ENCODE results near the gene ACAP1. TPM values are rescaled to one million over a fixed set of nuclear protein-coding genes. Genes with fewer than 3 reads are reported as not detected.

The ACAP1 gene
- polyA plus RNA-seq, 1 donor (not counting 4 experiments of a cell fraction or from before 2014, with no cell fraction given) = 1.7 TPM

GRCh38 chr17:7380855-7381683, 44.7 kb downstream of the ACAP1 start, which contains the start of gene TNK1:
Gene TNK1 (plus strand): TSS chr17:7381089. CDS start chr17:7382927, 1,838 bp downstream.
- no peak within 1 kb of the TSS for H3K27ac ChIP-seq (ENCODE audit: control insufficient read depth, insufficient read depth, low read length)
- no peaks in the 10 kb centered on the region for H3K9me3 ChIP-seq (ENCODE audit: control insufficient read depth, low read depth, low read length)
- H3K4me1 ChIP-seq (ENCODE audit: control insufficient read depth, extremely low read depth, insufficient read depth, low read length) = peaks cover 14% of the 10 kb centered on the region
- H4K20me1 ChIP-seq (ENCODE audit: control insufficient read depth, extremely low read depth, insufficient read depth, low read length) = no peaks in the 10 kb centered on the region
- peak within 1 kb of the TSS; percentile 82 for H3K4me2 ChIP-seq (ENCODE audit: control insufficient read depth, extremely low read depth, insufficient read depth, low read depth, low read length)
- dilution Hi-C loops (cut with MboI; ENCODE audit: extremely low pct_ligation_motif_present, low sequenced_read_pairs) = no loop called here
- H2AFZ ChIP-seq (ENCODE audit: control insufficient read depth, low read length) = peak within 1 kb of the TSS; percentile 91
- H3K36me3 ChIP-seq (ENCODE audit: control insufficient read depth in 2 of 2, extremely low read depth in 1 of 2, insufficient read depth in 2 of 2, low read length in 2 of 2) = peaks cover 0 to 9% of the 10 kb centered on the region in 2 experiments
- no peaks in the 10 kb centered on the region for H3K27me3 ChIP-seq (ENCODE audit: control insufficient read depth, extremely low read depth, insufficient read depth, low read length)
- H3K4me3 ChIP-seq (ENCODE audit: control insufficient read depth in 2 of 3, extremely low read depth in 1 of 3, insufficient read depth in 2 of 3, low read depth in 1 of 3, low read length in 3 of 3) = peak within 1 kb of the TSS; percentile 62 to 84 (median 73)
- TF ChIP-seq CTCF (optimal IDR thresholded peaks at IDR 0.05 in 1 of 3, IDR thresholded peaks at IDR 0.05 in 1 of 3, conservative IDR thresholded peaks at IDR 0.05 in 1 of 3; ENCODE audit: extremely low read depth in 1 of 3, insufficient read depth in 2 of 3, low read length in 3 of 3) = no peak
- TF ChIP-seq EZH2 (IDR thresholded peaks at IDR 0.05; ENCODE audit: low read length) = no peak
- H3K9me1 ChIP-seq (ENCODE audit: control insufficient read depth, extremely low read depth, insufficient read depth, low read length) = no peaks in the 10 kb centered on the region
- FAIRE-seq (peak; percentile 87), DNase-seq (ENCODE audit: low read depth, low spot score) (no peak)
- H3K79me2 ChIP-seq (ENCODE audit: control insufficient read depth, insufficient read depth, low read length) = peaks cover 7% of the 10 kb centered on the region
- H3K9ac ChIP-seq (ENCODE audit: control insufficient read depth, extremely low read depth, insufficient read depth, low read length) = peak within 1 kb of the TSS; percentile 76

GRCh38 chr17:7382901-7383300, 46.6 kb downstream of the ACAP1 start:
- Histone ChIP-seq H3K27ac (ENCODE audit: control insufficient read depth, insufficient read depth, low read length) (no peak overlapping the region), H3K4me2 (ENCODE audit: control insufficient read depth, extremely low read depth, insufficient read depth, low read depth, low read length) (no peak overlapping the region), H3K4me1 (ENCODE audit: control insufficient read depth, extremely low read depth, insufficient read depth, low read length) (peaks cover 14% of the 10 kb centered on the region), H4K20me1 (ENCODE audit: control insufficient read depth, extremely low read depth, insufficient read depth, low read length) (peaks cover 1% of the 10 kb centered on the region), H2AFZ (ENCODE audit: control insufficient read depth, low read length) (no peak overlapping the region), H3K4me3 (ENCODE audit: control insufficient read depth in 2 of 3, extremely low read depth in 1 of 3, insufficient read depth in 2 of 3, low read depth in 1 of 3, low read length in 3 of 3) (no peak overlapping the region), H3K27me3 (ENCODE audit: control insufficient read depth, extremely low read depth, insufficient read depth, low read length) (no peaks in the 10 kb centered on the region), H3K9me1 (ENCODE audit: control insufficient read depth, extremely low read depth, insufficient read depth, low read length) (no peaks in the 10 kb centered on the region), H3K9me3 (ENCODE audit: control insufficient read depth, low read depth, low read length) (no peaks in the 10 kb centered on the region), H3K9ac (ENCODE audit: control insufficient read depth, extremely low read depth, insufficient read depth, low read length) (no peak overlapping the region), H3K79me2 (ENCODE audit: control insufficient read depth, insufficient read depth, low read length) (peaks cover 7% of the 10 kb centered on the region), H3K36me3 (ENCODE audit: control insufficient read depth in 2 of 2, extremely low read depth in 1 of 2, insufficient read depth in 2 of 2, low read length in 2 of 2) (peaks cover 5 to 18% of the 10 kb centered on the region in 2 experiments)
- dilution Hi-C loops (cut with MboI; ENCODE audit: extremely low pct_ligation_motif_present, low sequenced_read_pairs) = no loop called here
- TF ChIP-seq CTCF (optimal IDR thresholded peaks at IDR 0.05 in 1 of 3, IDR thresholded peaks at IDR 0.05 in 1 of 3, conservative IDR thresholded peaks at IDR 0.05 in 1 of 3; ENCODE audit: extremely low read depth in 1 of 3, insufficient read depth in 2 of 3, low read length in 3 of 3) (no peak), EZH2 (IDR thresholded peaks at IDR 0.05; ENCODE audit: low read length) (no peak)
- FAIRE-seq (no peak), DNase-seq (ENCODE audit: low read depth, low spot score) (no peak)
